ENCODE data around the gene CCDC92. TPM values are rescaled to one million over a fixed set of nuclear protein-coding genes. Genes with fewer than 3 reads are reported as not detected.

CCDC92 gene
- total RNA-seq, 1 experiment from 2014 or later, result 7.4 TPM

DNA sequence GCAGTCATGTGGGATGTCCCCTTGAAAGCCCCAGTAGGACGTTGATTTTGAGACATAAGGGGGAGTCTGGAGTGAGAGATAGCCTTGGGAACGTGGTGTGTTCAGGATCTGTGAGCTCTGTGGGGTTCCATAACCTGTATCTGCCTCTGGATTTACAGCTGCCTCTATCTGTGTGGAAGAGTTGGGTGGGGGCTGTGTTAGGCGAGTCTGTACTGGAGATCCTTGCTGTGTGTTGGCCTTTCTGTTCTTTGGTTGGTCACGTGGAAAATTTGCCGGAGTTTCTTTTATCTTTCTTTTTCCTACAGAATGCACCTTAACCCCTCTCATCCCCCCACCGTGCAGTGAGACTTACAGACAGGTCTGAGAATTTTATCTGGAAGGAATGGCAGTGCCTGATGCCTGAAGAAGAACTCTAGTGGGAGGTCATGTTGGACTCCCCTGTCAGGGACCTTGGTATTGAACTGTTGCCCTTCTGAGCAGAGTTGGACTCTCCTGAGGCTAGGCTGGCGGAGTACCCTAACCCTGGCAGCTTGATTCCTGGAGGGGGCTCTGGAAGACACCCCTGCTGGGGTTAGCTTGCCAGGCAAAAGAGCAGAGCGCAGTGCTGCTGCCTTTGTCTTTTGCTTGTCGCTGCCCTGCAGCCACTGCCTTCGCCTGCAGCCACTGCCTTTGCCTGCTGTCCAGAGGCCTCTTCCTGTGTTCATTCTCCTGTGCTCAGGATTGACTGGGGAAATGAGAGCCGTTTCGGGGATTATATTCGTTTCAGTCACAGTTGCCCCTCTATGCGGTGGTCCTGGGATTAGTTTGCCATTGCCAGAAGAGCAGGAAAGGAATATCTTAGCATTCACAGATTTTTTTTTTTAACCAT is 34.4 kb upstream of the CCDC92 start:
- H3K36me3 ChIP-seq, result peaks cover 15% of the 10 kb centered on the region
- no peak for DNase-seq
- no peak overlapping the region for H3K4me3 ChIP-seq
- H3K27me3 ChIP-seq, result no peaks in the 10 kb centered on the region
- no peaks in the 10 kb centered on the region for H3K9me3 ChIP-seq

DNA sequence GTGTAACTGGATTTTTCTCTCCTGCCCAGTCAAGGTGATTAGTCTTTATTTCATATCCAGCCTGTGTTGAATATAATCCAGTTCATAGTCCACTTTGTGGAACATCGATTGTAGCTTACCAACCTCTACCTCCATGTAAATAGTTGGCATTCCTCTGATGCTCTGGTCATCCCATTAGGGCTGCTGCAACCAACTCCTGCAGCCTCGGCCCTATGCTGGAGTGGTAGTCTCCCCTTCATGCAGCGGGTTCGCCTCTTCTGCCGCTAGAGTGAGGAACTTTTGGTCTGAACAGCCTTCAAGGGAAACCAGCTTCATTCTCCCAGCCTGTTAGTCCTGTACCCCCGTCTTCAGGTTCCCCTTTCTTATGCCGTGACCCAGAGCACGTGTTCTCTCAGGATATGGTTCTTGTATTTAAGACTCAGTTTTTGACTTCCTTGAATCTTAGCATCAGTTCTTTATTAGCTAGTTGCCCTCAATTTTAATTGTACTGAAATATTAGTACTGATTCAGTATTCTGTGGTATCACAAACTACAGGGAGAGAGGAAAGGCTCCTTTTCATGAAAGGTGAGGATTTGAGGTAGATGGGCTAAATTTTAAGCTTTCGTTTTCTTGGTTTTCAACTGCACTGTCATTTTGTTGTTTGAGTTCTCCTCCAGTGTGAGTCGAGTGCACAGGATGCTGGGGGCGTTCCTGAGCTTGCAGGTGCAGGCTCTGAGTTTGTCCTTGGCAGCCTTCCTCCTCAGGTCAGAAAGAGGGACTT is 33.6 kb upstream of the CCDC92 start:
- H3K4me3 ChIP-seq, result no peak overlapping the region
- H3K36me3 ChIP-seq, result peaks cover 10% of the 10 kb centered on the region
- DNase-seq, result no peak
- H3K27me3 ChIP-seq, result no peaks in the 10 kb centered on the region
- no peaks in the 10 kb centered on the region for H3K9me3 ChIP-seq

DNA sequence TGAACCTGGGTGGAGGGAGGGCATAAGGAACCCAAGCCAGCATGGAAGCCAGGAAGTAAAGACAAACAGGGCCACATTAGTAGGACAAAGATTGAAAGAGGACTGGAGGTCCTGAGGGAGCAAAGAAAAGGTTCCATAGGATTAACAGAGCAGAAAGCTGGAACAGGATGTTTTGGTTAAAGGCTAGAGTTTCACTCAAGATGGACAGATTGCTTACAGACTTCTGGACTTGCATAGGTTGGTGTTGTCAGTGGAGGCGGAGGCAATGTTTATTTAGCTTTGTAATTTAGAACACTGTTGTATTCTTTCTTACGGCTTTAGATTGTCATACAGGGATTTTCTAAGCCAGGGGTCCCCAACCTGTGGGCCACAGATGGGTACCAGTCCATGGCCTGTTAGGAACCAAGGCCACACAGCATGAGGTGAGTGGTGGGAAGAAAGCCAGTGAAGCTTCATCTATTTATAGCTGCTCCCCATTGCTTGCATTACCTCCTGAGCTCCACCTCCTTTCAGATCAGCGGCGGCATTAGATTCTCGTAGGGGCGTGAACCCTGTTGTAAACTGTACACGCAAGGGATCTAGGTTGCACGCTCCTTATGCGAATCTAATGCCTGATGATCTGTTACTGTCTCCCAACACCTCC is 31.7 kb upstream of the CCDC92 start:
- H3K4me3 ChIP-seq, result no peak overlapping the region
- H3K9me3 ChIP-seq, result no peaks in the 10 kb centered on the region
- DNase-seq, result no peak
- no peaks in the 10 kb centered on the region for H3K27me3 ChIP-seq
- peaks cover 10% of the 10 kb centered on the region; the same call in 1 of the 2 replicates for H3K36me3 ChIP-seq

GRCh38 chr12:124002654-124003053 is 30.0 kb upstream of the CCDC92 start:
- H3K9me3 ChIP-seq, result no peaks in the 10 kb centered on the region
- no peak overlapping the region for H3K4me3 ChIP-seq
- peaks cover 10% of the 10 kb centered on the region for H3K36me3 ChIP-seq
- no peak for DNase-seq
- H3K27me3 ChIP-seq, result no peaks in the 10 kb centered on the region

DNA sequence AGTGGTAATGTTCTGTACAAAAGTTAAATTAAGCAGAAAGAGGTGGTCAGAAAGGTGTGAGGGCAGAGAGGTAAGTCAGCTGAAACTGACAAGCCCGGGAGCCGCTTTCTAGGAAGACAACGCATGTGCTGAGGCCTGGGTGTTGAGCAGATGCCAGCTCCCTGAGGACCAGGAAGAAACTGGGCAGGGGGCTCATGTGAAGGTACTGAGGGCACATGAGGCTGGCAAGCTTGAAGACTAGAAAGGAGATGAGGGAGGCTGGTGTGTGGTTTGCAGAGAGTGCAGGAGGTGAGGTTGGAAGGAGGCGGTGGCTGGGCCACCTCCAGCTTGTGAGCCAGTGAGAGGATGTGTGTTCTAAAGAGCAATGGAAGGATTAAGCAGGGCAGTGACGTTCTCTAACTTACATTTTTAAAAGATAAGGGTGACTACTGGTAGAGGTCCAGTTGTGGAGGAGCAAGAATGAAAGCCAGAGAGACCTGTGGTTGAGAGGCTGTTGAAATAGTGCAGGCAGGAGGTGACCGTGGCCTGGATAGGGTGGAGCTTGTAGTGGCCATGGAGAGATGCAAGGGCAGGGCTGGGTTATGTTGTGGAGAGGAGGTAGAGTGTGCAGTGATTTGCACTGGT is 29.5 kb upstream of the CCDC92 start:
- Histone ChIP-seq H3K9me3 (no peaks in the 10 kb centered on the region), H3K27me3 (no peaks in the 10 kb centered on the region), H3K36me3 (peaks cover 12% of the 10 kb centered on the region), H3K4me3 (no peak overlapping the region)
- no peak for DNase-seq

- DNase-seq, result no peak
- no peak overlapping the region for H3K4me3 ChIP-seq
- no peaks in the 10 kb centered on the region for H3K27me3 ChIP-seq
- H3K9me3 ChIP-seq, result no peaks in the 10 kb centered on the region
- H3K36me3 ChIP-seq, result peaks cover 12% of the 10 kb centered on the region
Measured at GRCh38 chr12:124001343-124001742, 28.7 kb upstream of the CCDC92 start.

DNA sequence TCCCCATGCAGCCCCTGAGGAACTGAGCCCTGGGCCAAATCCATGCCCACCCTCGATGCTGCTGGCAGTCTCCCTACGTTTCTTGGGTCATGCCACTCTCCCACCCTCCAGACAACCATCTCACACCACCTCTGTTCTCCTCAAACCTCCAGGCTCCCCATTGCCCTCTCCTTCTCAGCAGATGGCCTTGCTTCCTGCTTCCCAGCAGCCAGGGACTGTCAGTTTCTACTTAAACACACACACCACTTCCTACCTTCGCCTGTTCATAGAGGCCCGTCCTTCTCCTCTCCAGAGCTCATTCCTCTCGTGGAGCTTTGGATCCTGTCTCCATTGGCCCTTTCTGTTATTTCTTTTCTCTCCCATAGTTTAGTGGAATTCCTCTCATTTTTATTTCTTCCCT is 27.5 kb upstream of the CCDC92 start:
- H3K4me3 ChIP-seq, result no peak overlapping the region
- no peaks in the 10 kb centered on the region for H3K9me3 ChIP-seq
- H3K36me3 ChIP-seq, result peaks cover 16% of the 10 kb centered on the region
- no peaks in the 10 kb centered on the region for H3K27me3 ChIP-seq
- no peak for DNase-seq

- Histone ChIP-seq H3K27me3 (no peaks in the 10 kb centered on the region), H3K36me3 (peaks cover 13% of the 10 kb centered on the region), H3K9me3 (no peaks in the 10 kb centered on the region), H3K4me3 (no peak overlapping the region)
- DNase-seq, result no peak
Measured at GRCh38 chr12:123998991-123999359, 26.3 kb upstream of the CCDC92 start.

DNA sequence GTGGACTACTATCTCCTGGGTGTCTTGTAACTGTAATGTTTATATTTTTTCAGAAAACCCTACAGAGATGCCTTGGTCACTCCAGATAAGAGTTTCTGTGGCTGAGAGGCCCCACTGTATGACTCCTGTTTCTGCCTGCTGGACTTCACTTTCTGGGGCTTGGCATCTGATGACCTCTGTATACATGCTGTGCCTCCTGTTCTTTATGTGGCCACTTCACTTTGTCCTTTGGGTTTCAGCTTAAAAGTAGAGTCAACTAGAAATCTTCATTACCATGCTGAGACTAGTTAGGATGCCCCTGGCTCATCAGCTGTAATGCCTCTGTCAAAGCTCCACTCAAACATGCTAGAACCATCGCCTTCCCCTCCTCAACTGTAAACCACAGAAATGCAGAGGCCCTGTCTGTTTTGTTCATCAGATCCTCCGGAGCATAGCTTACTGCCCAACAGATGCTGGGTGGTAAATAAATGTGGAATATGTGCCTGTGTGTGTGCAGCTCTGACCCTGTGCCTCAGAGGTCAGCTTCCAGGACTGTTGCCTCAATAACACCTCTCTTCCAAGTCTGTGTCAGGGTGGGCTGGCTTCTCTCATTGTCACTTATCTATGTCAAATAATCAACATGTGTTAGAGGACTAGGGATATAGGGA is 25.8 kb upstream of the CCDC92 start:
- no peaks in the 10 kb centered on the region for H3K9me3 ChIP-seq
- no peak overlapping the region for H3K4me3 ChIP-seq
- H3K36me3 ChIP-seq, result peaks cover 10% of the 10 kb centered on the region
- no peaks in the 10 kb centered on the region for H3K27me3 ChIP-seq
- DNase-seq, result no peak

GRCh38 chr12:123997908-123998307 is 25.3 kb upstream of the CCDC92 start:
- H3K27me3 ChIP-seq, result no peaks in the 10 kb centered on the region
- no peak overlapping the region for H3K4me3 ChIP-seq
- no peaks in the 10 kb centered on the region for H3K9me3 ChIP-seq
- H3K36me3 ChIP-seq, result peaks cover 12% of the 10 kb centered on the region
- DNase-seq, result no peak

- no peak overlapping the region for H3K4me3 ChIP-seq
- H3K9me3 ChIP-seq, result no peaks in the 10 kb centered on the region
- no peak for DNase-seq
- H3K27me3 ChIP-seq, result no peaks in the 10 kb centered on the region
- peaks cover 19% of the 10 kb centered on the region for H3K36me3 ChIP-seq
Measured at GRCh38 chr12:123997033-123997822, 24.6 kb upstream of the CCDC92 start.

GRCh38 chr12:123996581-123996980 is 23.9 kb upstream of the CCDC92 start:
- Histone ChIP-seq H3K9me3 (no peaks in the 10 kb centered on the region), H3K4me3 (no peak overlapping the region), H3K27me3 (no peaks in the 10 kb centered on the region), H3K36me3 (peaks cover 19% of the 10 kb centered on the region)
- DNase-seq, result no peak

GRCh38 chr12:123995023-123995748 is 22.6 kb upstream of the CCDC92 start:
- Histone ChIP-seq H3K27me3 (no peaks in the 10 kb centered on the region), H3K36me3 (peaks cover 17% of the 10 kb centered on the region), H3K9me3 (no peaks in the 10 kb centered on the region), H3K4me3 (no peak overlapping the region)
- DNase-seq, result peak; percentile 55

DNA sequence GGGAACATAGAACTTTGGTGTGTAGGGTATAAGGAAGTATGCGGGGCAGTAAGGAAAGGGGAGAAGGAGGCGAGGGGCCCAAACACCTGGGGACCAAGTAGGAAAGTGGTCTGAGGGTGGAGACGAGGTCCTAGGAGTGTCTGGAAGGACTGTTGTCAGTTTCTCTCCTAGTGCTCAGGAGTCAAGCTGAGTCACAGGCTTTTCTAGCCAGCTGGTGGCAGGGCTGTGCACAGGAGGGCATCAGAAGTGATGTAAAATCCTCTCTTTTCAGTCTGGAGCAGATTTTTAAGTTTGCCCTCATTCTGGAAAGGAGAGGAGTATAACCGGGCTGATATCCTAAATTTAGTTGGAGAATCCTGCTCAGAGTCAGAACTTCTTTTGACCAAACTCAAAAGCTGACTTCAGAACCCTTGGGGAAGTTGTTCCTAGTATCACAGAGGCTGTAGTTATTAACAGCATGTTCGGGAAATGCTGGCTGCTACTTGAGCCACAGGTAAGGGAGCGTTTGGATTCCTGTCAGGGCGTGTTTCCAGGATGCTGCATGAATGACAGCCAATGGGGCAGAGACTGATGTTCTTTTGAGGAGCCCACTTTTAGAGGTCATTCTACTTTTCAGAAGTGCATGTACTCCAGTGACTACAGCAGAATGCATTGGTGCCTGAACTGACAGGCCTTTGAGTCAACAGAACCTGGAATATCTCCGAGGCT is 19.6 kb upstream of the CCDC92 start:
- peaks cover 22% of the 10 kb centered on the region for H3K36me3 ChIP-seq
- DNase-seq, result no peak
- no peaks in the 10 kb centered on the region for H3K9me3 ChIP-seq
- H3K27me3 ChIP-seq, result no peaks in the 10 kb centered on the region
- H3K4me3 ChIP-seq, result no peak overlapping the region

Measured in MG63 (cell line).